H1 (cell line): Measurements from ENCODE around the gene C10orf95. TPM values are rescaled to one million over a fixed set of nuclear protein-coding genes. Genes with fewer than 3 reads are reported as not detected.

Experiments used
- CTCF ChIA-PET: fragments of 300-600 bp; sonication (Branson Sonifier 250); formaldehyde crosslinking; loops from one replicate; lab custom pipeline; 2021; ENCODE audit not compliant: partially characterized antibody; lab: Charles Lee
- POLR2A ChIA-PET: fragments of 300-600 bp; sonication (Branson Sonifier 250); formaldehyde crosslinking; loops from one replicate; lab custom pipeline; 2021; ENCODE audit warnings: inconsistent platforms; ENCODE audit not compliant: partially characterized antibody; lab: Charles Lee
- DNase-seq, 2 experiments: peaks; one replicate each; pipeline versions ENCODE4 v3.0.0 to v3.0.0-alpha.2; 2010 to 2022; ENCODE audit warnings: low spot score in 2 of 2, low read depth in 1 of 2, mixed read lengths in 1 of 2
- FAIRE-seq: peaks from 2 replicates; lab custom pipeline; 2011; peaks lifted over from hg19 to GRCh38; lab: Jason Lieb, UNC
- H2AFZ ChIP-seq: 2 replicates; pipeline ENCODE4 v1.8.1; 2012; ENCODE audit warnings: low read length, inconsistent platforms
- H2AK5ac ChIP-seq: 2 replicates; pipeline ENCODE4 v1.6.1; 2013; ENCODE audit warnings: low read depth, low read length
- H2BK120ac ChIP-seq: replicated peaks from 2 replicates; pipeline ENCODE3; 2013; ENCODE audit warnings: low read depth, low read length, inconsistent platforms
- H2BK12ac ChIP-seq: 2 replicates; pipeline ENCODE4 v1.6.1; 2013; ENCODE audit warnings: low read depth, low read length
- H2BK15ac ChIP-seq: 2 replicates; pipeline ENCODE4 v1.6.1; 2013; ENCODE audit warnings: low read length
- H2BK20ac ChIP-seq: 2 replicates; pipeline ENCODE4 v1.6.1; 2013; ENCODE audit warnings: low read length
- H2BK5ac ChIP-seq: 2 replicates; pipeline ENCODE4 v1.6.1; 2013; ENCODE audit warnings: low read depth, low read length
- H3K14ac ChIP-seq: 2 replicates; pipeline ENCODE4 v1.6.1; 2013; ENCODE audit warnings: inconsistent platforms; ENCODE audit not compliant: insufficient read length
- H3K18ac ChIP-seq: 2 replicates; pipeline ENCODE4 v1.6.1; 2013; ENCODE audit warnings: low read length; ENCODE audit errors: extremely low read depth
- H3K23ac ChIP-seq: 2 replicates; pipeline ENCODE4 v1.6.1; 2013; ENCODE audit warnings: inconsistent platforms; ENCODE audit not compliant: insufficient read length
- H3K23me2 ChIP-seq: 2 replicates; pipeline ENCODE4 v1.6.1; 2013; ENCODE audit warnings: low read depth, low read length
- H3K27ac ChIP-seq: 2 replicates; pipeline ENCODE4 v1.6.1; 2011; ENCODE audit warnings: low read depth, low read length, inconsistent platforms
- H3K27me3 ChIP-seq, 4 experiments: replicated peaks in 1 of 4; 1 replicate in 1 of 4; 2 replicates in 3 of 4; pipeline versions ENCODE4 v1.6.1 to v1.8.1; 2011 to 2013; ENCODE audit warnings: low read length in 3 of 4, mild to moderate bottlenecking in 3 of 4, inconsistent platforms in 2 of 4, mixed read lengths in 2 of 4, moderate library complexity in 1 of 4; ENCODE audit not compliant: control insufficient read depth in 3 of 4, insufficient read depth in 3 of 4; ENCODE audit errors: extremely low read depth in 1 of 4
- H3K36me3 ChIP-seq, 4 experiments: 2 replicates each; pipeline versions ENCODE4 v1.6.1 to v1.8.1; 2011 to 2013; ENCODE audit warnings: mild to moderate bottlenecking in 4 of 4, low read length in 3 of 4, moderate library complexity in 2 of 4, control low read depth in 1 of 4, inconsistent platforms in 1 of 4; ENCODE audit not compliant: insufficient read depth in 4 of 4, control insufficient read depth in 2 of 4
- H3K4ac ChIP-seq: replicated peaks from 2 replicates; pipeline ENCODE3; 2013; ENCODE audit warnings: low read length, low read depth, mixed read lengths, inconsistent platforms; ENCODE audit not compliant: insufficient read length
- H3K4me1 ChIP-seq, 4 experiments: replicated peaks in 1 of 4; 1 replicate in 1 of 4; 2 replicates in 3 of 4; pipeline versions ENCODE4 v1.6.1 to v1.8.1; 2011 to 2013; ENCODE audit warnings: low read length in 3 of 4, inconsistent platforms in 2 of 4, mixed read lengths in 1 of 4; ENCODE audit not compliant: insufficient read depth in 4 of 4, control insufficient read depth in 3 of 4
- H3K4me2 ChIP-seq, 2 experiments: 2 replicates each; pipeline versions ENCODE4 v1.6.1 to v1.8.1; 2011 to 2013; ENCODE audit warnings: low read depth in 2 of 2, low read length in 2 of 2, control low read depth in 1 of 2, inconsistent platforms in 1 of 2, mild to moderate bottlenecking in 1 of 2; ENCODE audit not compliant: insufficient read depth in 1 of 2
- H3K4me3 ChIP-seq, 4 experiments: fragments of 200-600, 300-600 bp in 1 of 4; sonication (generic), shearing (Covaris generic), sonication (Bioruptor Twin) in 1 of 4; 2 replicates each; pipeline versions ENCODE4 v1.5.1 to v1.8.1; 2011 to 2016; ENCODE audit warnings: low read length in 4 of 4, low read depth in 3 of 4, control low read depth in 2 of 4, inconsistent platforms in 2 of 4, mild to moderate bottlenecking in 2 of 4, mixed read lengths in 1 of 4, moderate library complexity in 1 of 4; ENCODE audit not compliant: insufficient read depth in 2 of 4; ENCODE audit errors: extremely low read depth in 1 of 4
- H3K56ac ChIP-seq: replicated peaks from 2 replicates; pipeline ENCODE3; 2013; ENCODE audit warnings: low read depth, mild to moderate bottlenecking, mixed read lengths, low read length, inconsistent platforms; ENCODE audit not compliant: insufficient read length
- H3K79me1 ChIP-seq: 2 replicates; pipeline ENCODE4 v1.6.1; 2013; ENCODE audit warnings: low read depth, low read length, control low read depth
- H3K79me2 ChIP-seq, 2 experiments: 2 replicates each; pipeline versions ENCODE4 v1.6.1 to v1.8.1; 2012 to 2013; ENCODE audit warnings: low read length in 2 of 2, mild to moderate bottlenecking in 2 of 2, inconsistent platforms in 1 of 2; ENCODE audit not compliant: insufficient read depth in 2 of 2, control insufficient read depth in 1 of 2
- H3K9ac ChIP-seq, 4 experiments: replicated peaks in 1 of 4; 1 replicate in 1 of 4; 2 replicates in 3 of 4; pipeline versions ENCODE4 v1.6.1 to v1.8.1; 2011 to 2013; ENCODE audit warnings: low read depth in 3 of 4, low read length in 3 of 4, control low read depth in 2 of 4, mild to moderate bottlenecking in 2 of 4, moderate library complexity in 2 of 4, inconsistent platforms in 1 of 4; ENCODE audit errors: extremely low read depth in 1 of 4
- H3K9me3 ChIP-seq, 2 experiments: 2 replicates each; pipeline versions ENCODE4 v1.6.1 to v1.8.1; 2012 to 2013; ENCODE audit warnings: mild to moderate bottlenecking in 2 of 2, moderate library complexity in 2 of 2, control low read depth in 1 of 2, inconsistent platforms in 1 of 2, low read depth in 1 of 2, low read length in 1 of 2, mixed read lengths in 1 of 2; ENCODE audit not compliant: insufficient read depth in 2 of 2
- H4K20me1 ChIP-seq, 2 experiments: replicated peaks in 1 of 2; 2 replicates each; pipeline versions ENCODE3 to v1.8.1; 2011 to 2013; ENCODE audit warnings: inconsistent platforms in 2 of 2, low read length in 2 of 2, mild to moderate bottlenecking in 1 of 2; ENCODE audit not compliant: insufficient read depth in 2 of 2, control insufficient read depth in 1 of 2
- H4K5ac ChIP-seq: 2 replicates; pipeline ENCODE4 v1.6.1; 2013; ENCODE audit warnings: low read length, low read depth, mixed read lengths, inconsistent platforms; ENCODE audit not compliant: insufficient read length
- H4K8ac ChIP-seq: 2 replicates; pipeline ENCODE4 v1.8.0; 2013; ENCODE audit warnings: mild to moderate bottlenecking, moderate library complexity, low read length, inconsistent platforms; ENCODE audit not compliant: insufficient read depth; ENCODE audit errors: extremely low read depth
- H4K91ac ChIP-seq: replicated peaks from 2 replicates; pipeline ENCODE3; 2013; ENCODE audit warnings: low read length, mixed read lengths, inconsistent platforms; ENCODE audit not compliant: insufficient read length
- CREB1 ChIP-seq: IDR thresholded peaks from 2 replicates; pipeline ENCODE4 v1.6.1; 2012; ENCODE audit warnings: inconsistent platforms
- EP300 ChIP-seq, 2 experiments: IDR thresholded peaks; 1 replicate in 1 of 2; 2 replicates in 1 of 2; pipeline ENCODE4 v1.6.1; 2011 to 2012; ENCODE audit warnings: low read depth in 2 of 2, low read length in 2 of 2, mild to moderate bottlenecking in 2 of 2, borderline replicate concordance in 1 of 2, inconsistent platforms in 1 of 2, moderate library complexity in 1 of 2
- EZH2 ChIP-seq: fragments of 200-600 bp; sonication (generic); IDR thresholded peaks from 2 replicates; pipeline ENCODE4 v1.7.1; 2012; ENCODE audit warnings: low read depth, mild to moderate bottlenecking, moderate library complexity, low read length, inconsistent platforms; ENCODE audit not compliant: severe bottlenecking
- HDAC2 ChIP-seq, 2 experiments: fragments of 300-600 bp in 1 of 2; sonication (generic) in 1 of 2; IDR thresholded peaks; 2 replicates each; pipeline ENCODE4 v1.6.1; 2011 to 2012; ENCODE audit warnings: low read depth in 2 of 2, low read length in 2 of 2, mild to moderate bottlenecking in 2 of 2, moderate library complexity in 2 of 2, borderline replicate concordance in 1 of 2, inconsistent platforms in 1 of 2
- JUND ChIP-seq: IDR thresholded peaks from 2 replicates; pipeline ENCODE4 v1.6.1; 2011; ENCODE audit warnings: mild to moderate bottlenecking, improper control_type of control experiment, low read length
- KDM1A ChIP-seq: fragments of 200-600, 300-600 bp; sonication (generic); IDR thresholded peaks from 2 replicates; pipeline ENCODE4 v1.7.1; 2016; ENCODE audit warnings: mild to moderate bottlenecking, low read length, borderline replicate concordance
- KDM4A ChIP-seq: IDR thresholded peaks from one replicate; pipeline ENCODE4 v1.7.1; 2012; ENCODE audit warnings: low read depth, mild to moderate bottlenecking, moderate library complexity, low read length, inconsistent platforms; ENCODE audit not compliant: severe bottlenecking
- KDM5A ChIP-seq: fragments of 200-600 bp; IDR thresholded peaks from 2 replicates; pipeline ENCODE4 v1.7.1; 2012; ENCODE audit warnings: mild to moderate bottlenecking, low read length, inconsistent platforms, mixed read lengths
- RBBP5 ChIP-seq: IDR thresholded peaks from 2 replicates; pipeline ENCODE4 v1.7.1; 2012; ENCODE audit warnings: low read depth, mild to moderate bottlenecking, inconsistent platforms, low read length, moderate library complexity, borderline replicate concordance
- RFX5 ChIP-seq: IDR thresholded peaks from 2 replicates; pipeline ENCODE4 v1.6.1; 2011; ENCODE audit warnings: low read depth, low read length, improper control_type of control experiment, borderline replicate concordance
- RNF2 ChIP-seq: fragments of 200-900, 300-1000 bp; sonication (generic); IDR thresholded peaks from 2 replicates; pipeline ENCODE4 v1.7.1; 2016; ENCODE audit warnings: borderline replicate concordance, low read depth, mild to moderate bottlenecking, antibody characterized with exemption, low read length; ENCODE audit not compliant: poor library complexity, severe bottlenecking; ENCODE audit errors: missing control alignments
- TAF1 ChIP-seq: IDR thresholded peaks from 2 replicates; pipeline ENCODE4 v1.6.1; 2011; ENCODE audit warnings: mild to moderate bottlenecking, low read depth, low read length
- WGBS, 2 experiments: shearing (Covaris generic) in 1 of 2; methylation state at CpG; one replicate each; pipeline versions ENCODE4 v1.1.6 to v1.1.7; 2013 to 2015; ENCODE audit warnings: low lambda C conversion rate in 2 of 2, mixed read lengths in 2 of 2, inconsistent platforms in 1 of 2, low coverage in 1 of 2, missing lambda C conversion rate in 1 of 2; ENCODE audit not compliant: insufficient replicate concordance in 2 of 2, insufficient coverage in 1 of 2, insufficient read length in 1 of 2; ENCODE audit errors: extremely low coverage in 1 of 2, missing lambda C conversion rate in 1 of 2; 5-methylcytosine and 5-hydroxymethylcytosine counted together
- polyA plus RNA-seq, 7 experiments: library from polyadenylated mRNA; depleted of rRNA in 3 of 7; stranded (reverse) in 5 of 7; unstranded in 2 of 7; fragments of >200 nt in 5 of 7; fragments of 200-250 nt in 2 of 7; gene quantifications; 1 replicate in 5 of 7; 2 replicates in 1 of 7; 4 replicates in 1 of 7; pipeline versions ENCODE4 v1.2.1 to v1.2.3, GENCODE V29; 2011 to 2013; ENCODE audit warnings: missing spikeins in 2 of 7, mixed read lengths in 2 of 7
- total RNA-seq: library from RNA; stranded (reverse); fragmentation: NEBNext Ultra II Directional; extraction: Animal tissue kit (Norgen Biotek cat#: 25700); gene quantifications from 2 replicates; pipeline ENCODE4 v1.2.1, GENCODE V29; 2021

C10orf95 gene
- total and polyA plus RNA-seq, 2 of the 8 experiments (the other 6 are each of a cell fraction or from before 2014, with no cell fraction given) = 0.34 to 0.48 TPM

DNA sequence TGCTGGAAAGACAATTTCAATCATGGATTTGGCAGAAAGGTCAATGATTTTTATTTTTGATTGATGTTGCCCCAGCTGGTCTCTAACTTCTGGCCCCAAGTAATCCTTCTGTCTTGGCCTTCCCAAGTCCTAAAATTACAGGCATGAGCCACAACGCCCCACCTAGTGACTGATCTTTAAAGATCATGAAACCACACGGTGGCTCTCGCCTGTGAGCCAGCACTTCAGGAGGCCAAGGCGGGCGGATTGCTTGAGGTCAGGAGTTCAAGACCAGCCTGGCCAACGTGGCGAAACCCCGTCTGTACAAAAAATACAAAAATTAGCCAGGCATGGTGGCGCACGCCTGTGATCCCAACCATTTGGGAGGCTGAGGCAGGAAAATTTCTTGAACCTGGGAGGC is 12.6 kb upstream of the C10orf95 start:
- CTCF ChIA-PET = interaction anchor here (0.7 to 4.7 kb wide), 11 partner anchors 14 to 112 kb away, joined by 3 to 40 read pairs (median 4); partner anchors contain the start of genes C10orf95, CUEDC2 and FBXL15
- H4K91ac ChIP-seq = no peak overlapping the region
- no peak overlapping the region for H2AFZ ChIP-seq
- no peak overlapping the region for H2BK12ac ChIP-seq
- H3K4me3 ChIP-seq = peak overlapping the region in 1 of 4 experiments; percentile 49; a peak in 1 of 8 replicates
- FAIRE-seq (no peak), DNase-seq (no peak)
- no peak overlapping the region for H3K18ac ChIP-seq
- no peak overlapping the region for H4K8ac ChIP-seq
- no peak overlapping the region for H3K27ac ChIP-seq
- 0 out of 2 replicates have a peak overlapping the region, but pooled peaks have one; percentile 29 for H2BK15ac ChIP-seq
- H2AK5ac ChIP-seq = no peak overlapping the region
- H2BK20ac ChIP-seq = no peak overlapping the region
- H3K14ac ChIP-seq = no peak overlapping the region
- H3K79me2 ChIP-seq = no peaks in the 10 kb centered on the region
- no peak overlapping the region for H2BK5ac ChIP-seq
- no peaks in the 10 kb centered on the region for H4K20me1 ChIP-seq
- peaks cover 8 to 24% (median 14%) of the 10 kb centered on the region in 4 experiments for H3K4me1 ChIP-seq
- no peak overlapping the region for H3K9ac ChIP-seq
- no peak overlapping the region for H3K56ac ChIP-seq
- H3K27me3 ChIP-seq = peaks cover 0 to 5% (median 0%) of the 10 kb centered on the region in 4 experiments; a peak in 1 of 7 replicates
- peaks cover 0 to 4% (median 1%) of the 10 kb centered on the region in 4 experiments; a peak in 2 of 8 replicates for H3K36me3 ChIP-seq
- H3K9me3 ChIP-seq = no peaks in the 10 kb centered on the region
- 89% methylated on average over 10 of the region's 10 CpGs; no CpG with 5 or more reads in 1 of the 2 experiments for WGBS, 2 experiments
- no peaks in the 10 kb centered on the region; the same call in 1 of the 2 replicates for H3K79me1 ChIP-seq
- no peak overlapping the region for H3K23ac ChIP-seq
- POLR2A ChIA-PET = interaction anchor here (0.8 to 4.8 kb wide), 6 partner anchors 13 to 119 kb away, joined by 3 to 69 read pairs (median 5); partner anchors contain the start of genes C10orf95 and CUEDC2
- peaks cover 5% of the 10 kb centered on the region; the same call in 1 of the 2 replicates for H3K23me2 ChIP-seq
- H4K5ac ChIP-seq = no peak overlapping the region
- H3K4me2 ChIP-seq = peak overlapping the region; percentile 75 to 94; a peak in 3 of 4 replicates
- no peak overlapping the region for H2BK120ac ChIP-seq
- H3K4ac ChIP-seq = no peak overlapping the region
- TF ChIP-seq EZH2 (no peak), RNF2 (no peak), CREB1 (no peak), HDAC2 (IDR thresholded peaks at IDR 0.05; ENCODE audit: borderline replicate concordance in 1 of 2, low read depth in 2 of 2, low read length in 2 of 2) (no peak), RFX5 (no peak), RBBP5 (no peak), TAF1 (no peak), KDM5A (no peak), EP300 (IDR thresholded peaks at IDR 0.05; ENCODE audit: borderline replicate concordance in 1 of 2, low read depth in 2 of 2, low read length in 2 of 2) (no peak), JUND (no peak), KDM1A (no peak), KDM4A (no peak)
